Neural progenitor cell (in vitro differentiated cells): ENCODE measurements around the gene PVALEF. TPM values are rescaled to one million over a fixed set of nuclear protein-coding genes. Genes with fewer than 3 reads are reported as not detected.
A peak's percentile ranks its signal among the peaks of the same experiment; 100 is the strongest.

Experiments used
- DNase-seq: peaks from one replicate; pipeline ENCODE4 v3.0.0-alpha.2; 2016; ENCODE audit warnings: low spot score
- H2AFZ ChIP-seq: fragments of 200-600 bp; sonication (generic); replicated peaks from 2 replicates; pipeline ENCODE4 v1.6.1; 2016; ENCODE audit warnings: antibody characterized with exemption
- H3F3A ChIP-seq: fragments of 200-600 bp; sonication (generic); 2 replicates; pipeline ENCODE4 v1.6.1; 2016; ENCODE audit warnings: antibody characterized with exemption, low read depth
- H3K27ac ChIP-seq: fragments of 200-600 bp; sonication (generic); 2 replicates; pipeline ENCODE4 v1.5.1; 2016; ENCODE audit warnings: mild to moderate bottlenecking
- H3K27me3 ChIP-seq: fragments of 200-600 bp; sonication (generic); 2 replicates; pipeline ENCODE4 v1.6.1; 2016; ENCODE audit warnings: mild to moderate bottlenecking, moderate library complexity
- H3K36me3 ChIP-seq: fragments of 200-600 bp; sonication (generic); 2 replicates; pipeline ENCODE4 v1.5.1; 2016
- H3K4me1 ChIP-seq: fragments of 200-600 bp; sonication (generic); 2 replicates; pipeline ENCODE4 v1.6.1; 2016; ENCODE audit warnings: mixed run types
- H3K4me2 ChIP-seq: fragments of 200-600 bp; sonication (generic); 2 replicates; pipeline ENCODE4 v1.6.1; 2016
- H3K4me3 ChIP-seq: fragments of 200-600 bp; sonication (generic); 2 replicates; pipeline ENCODE4 v1.5.1; 2016
- H3K79me2 ChIP-seq: fragments of 200-600 bp; sonication (generic); 2 replicates; pipeline ENCODE4 v1.6.1; 2016; ENCODE audit warnings: low read depth
- H3K9ac ChIP-seq: fragments of 200-600 bp; sonication (generic); 2 replicates; pipeline ENCODE4 v1.6.1; 2016
- H3K9me3 ChIP-seq: fragments of 200-600 bp; sonication (generic); 2 replicates; pipeline ENCODE4 v1.5.1; 2016; ENCODE audit warnings: low read depth
- H4K20me1 ChIP-seq: fragments of 200-600 bp; sonication (generic); 2 replicates; pipeline ENCODE4 v1.6.1; 2016; ENCODE audit warnings: low read depth
- H3K27ac Mint-ChIP-seq: 3 replicates; pipeline ENCODE4 v1.8.0; 2021; ENCODE audit warnings: mixed read lengths
- H3K27me3 Mint-ChIP-seq: 2 replicates; pipeline ENCODE4 v1.8.0; 2022; ENCODE audit warnings: low read depth, mild to moderate bottlenecking, inconsistent platforms, moderate library complexity, mixed read lengths; ENCODE audit not compliant: insufficient read depth
- H3K36me3 Mint-ChIP-seq: 3 replicates; pipeline ENCODE4 v1.8.0; 2021; ENCODE audit warnings: mixed read lengths
- H3K4me1 Mint-ChIP-seq: 3 replicates; pipeline ENCODE4 v1.8.0; 2021; ENCODE audit warnings: mixed read lengths
- H3K4me3 Mint-ChIP-seq: 3 replicates; pipeline ENCODE4 v1.8.0; 2021; ENCODE audit warnings: mild to moderate bottlenecking, moderate library complexity, mixed read lengths
- H3K9me3 Mint-ChIP-seq: 3 replicates; pipeline ENCODE4 v1.8.0; 2020; ENCODE audit warnings: mixed read lengths
- CTCF ChIP-seq: fragments of 200-600 bp; sonication (generic); IDR thresholded peaks from 2 replicates; pipeline ENCODE4 v1.5.1; 2017; ENCODE audit warnings: antibody characterized with exemption, mild to moderate bottlenecking
- EZH2 ChIP-seq: fragments of 200-600 bp; sonication (generic); IDR thresholded peaks from 2 replicates; pipeline ENCODE4 v1.6.1; 2017; ENCODE audit warnings: antibody characterized with exemption, mild to moderate bottlenecking, moderate library complexity
- EZH2phosphoT487 ChIP-seq: fragments of 200-600 bp; sonication (generic); IDR thresholded peaks from 2 replicates; pipeline ENCODE4 v1.6.1; 2017; ENCODE audit warnings: antibody characterized with exemption
- total RNA-seq: library from RNA; depleted of rRNA; stranded (reverse); fragments of >200 nt; gene quantifications from 2 replicates; pipeline ENCODE4 v1.2.3, GENCODE V29; 2015; ENCODE audit warnings: low replicate concordance

The PVALEF gene
- total RNA-seq, 1 donor from 2014 or later: not detected

- no peak overlapping the region for H3K4me3 ChIP-seq
- no peak for DNase-seq
- no peaks in the 10 kb centered on the region for H3K9me3 Mint-ChIP-seq
- peaks cover 3% of the 10 kb centered on the region for H3K4me1 Mint-ChIP-seq
- no peaks in the 10 kb centered on the region for H3K27me3 ChIP-seq
- peaks cover 10% of the 10 kb centered on the region for H4K20me1 ChIP-seq
- TF ChIP-seq CTCF: no peak
- no peak overlapping the region for H3K4me3 Mint-ChIP-seq
- H3K9ac ChIP-seq: no peak overlapping the region
- peaks cover 10% of the 10 kb centered on the region for H3K79me2 ChIP-seq
- peaks cover 5% of the 10 kb centered on the region for H3K36me3 Mint-ChIP-seq
- no peak overlapping the region for H3K27ac ChIP-seq
- no peak overlapping the region for H2AFZ ChIP-seq
- H3K27me3 Mint-ChIP-seq: peaks cover 4% of the 10 kb centered on the region
- no peaks in the 10 kb centered on the region for H3K36me3 ChIP-seq
- peak overlapping the region; percentile 42 for H3K27ac Mint-ChIP-seq
- no peaks in the 10 kb centered on the region for H3K9me3 ChIP-seq
- H3K4me2 ChIP-seq: no peak overlapping the region
- H3K4me1 ChIP-seq: no peaks in the 10 kb centered on the region
- H3F3A ChIP-seq: peaks cover 5% of the 10 kb centered on the region
Observed at GRCh38 chr17:81210868-81211267, 45.6 kb downstream of the PVALEF start.

- Histone ChIP-seq H3K4me3 (no peak overlapping the region), H3K79me2 (peaks cover 10% of the 10 kb centered on the region), H3K4me2 (no peak overlapping the region), H3K27ac (no peak overlapping the region), H3K4me1 (no peaks in the 10 kb centered on the region), H4K20me1 (peaks cover 14% of the 10 kb centered on the region), H3K9ac (no peak overlapping the region), H3K9me3 (no peaks in the 10 kb centered on the region), H2AFZ (no peak overlapping the region), H3K36me3 (no peaks in the 10 kb centered on the region), H3K27me3 (no peaks in the 10 kb centered on the region), H3F3A (peaks cover 5% of the 10 kb centered on the region)
- DNase-seq: no peak
- no peaks in the 10 kb centered on the region for H3K9me3 Mint-ChIP-seq
- H3K4me1 Mint-ChIP-seq: peaks cover 3% of the 10 kb centered on the region
- no peak overlapping the region for H3K4me3 Mint-ChIP-seq
- peaks cover 4% of the 10 kb centered on the region for H3K27me3 Mint-ChIP-seq
- TF ChIP-seq EZH2phosphoT487 (no peak), EZH2 (no peak), CTCF (no peak)
- H3K36me3 Mint-ChIP-seq: peaks cover 12% of the 10 kb centered on the region
- H3K27ac Mint-ChIP-seq: no peak overlapping the region
Observed at GRCh38 chr17:81212365-81212764, 47.1 kb downstream of the PVALEF start.

DNA sequence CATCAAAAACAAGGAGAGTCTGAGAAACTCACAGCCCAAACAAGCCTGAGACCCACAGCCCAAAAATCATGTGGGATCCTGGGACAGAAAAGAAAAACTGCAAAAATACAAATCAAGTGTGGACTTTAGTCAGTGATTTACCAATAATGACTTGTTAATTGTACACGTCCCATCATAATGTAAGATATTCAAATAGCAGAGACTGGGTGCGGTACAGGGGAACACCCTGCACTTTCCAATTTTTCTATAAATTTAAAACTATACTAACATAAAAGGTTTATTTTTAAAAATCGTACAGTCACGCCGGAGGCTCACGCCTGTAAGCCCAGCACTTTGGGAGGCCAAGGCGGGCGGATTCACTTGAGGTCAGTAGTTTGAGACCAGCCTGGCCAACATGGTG lies 48.7 kb downstream of the PVALEF start:
- TF ChIP-seq EZH2 (no peak), CTCF (no peak), EZH2phosphoT487 (no peak)
- Mint-ChIP-seq H3K27ac (no peak overlapping the region), H3K9me3 (no peaks in the 10 kb centered on the region), H3K4me1 (peaks cover 3% of the 10 kb centered on the region), H3K27me3 (peaks cover 4% of the 10 kb centered on the region), H3K36me3 (peaks cover 16% of the 10 kb centered on the region), H3K4me3 (no peak overlapping the region)
- Histone ChIP-seq H3K9me3 (no peaks in the 10 kb centered on the region), H3K79me2 (peaks cover 10% of the 10 kb centered on the region), H3K27ac (no peak overlapping the region), H3K9ac (no peak overlapping the region), H3K27me3 (no peaks in the 10 kb centered on the region), H3K4me3 (no peak overlapping the region), H3K36me3 (no peaks in the 10 kb centered on the region), H3K4me1 (no peaks in the 10 kb centered on the region), H3K4me2 (no peak overlapping the region), H3F3A (peaks cover 5% of the 10 kb centered on the region), H4K20me1 (peaks cover 14% of the 10 kb centered on the region), H2AFZ (no peak overlapping the region)
- DNase-seq: no peak

- H2AFZ ChIP-seq: no peak overlapping the region
- peaks cover 34% of the 10 kb centered on the region for H4K20me1 ChIP-seq
- peaks cover 6% of the 10 kb centered on the region for H3F3A ChIP-seq
- H3K4me2 ChIP-seq: no peak overlapping the region
- no peaks in the 10 kb centered on the region for H3K9me3 ChIP-seq
- TF ChIP-seq CTCF (no peak), EZH2 (no peak), EZH2phosphoT487 (no peak)
- H3K27ac ChIP-seq: no peak overlapping the region
- Mint-ChIP-seq H3K4me1 (peaks cover 10% of the 10 kb centered on the region), H3K27ac (no peak overlapping the region), H3K36me3 (peaks cover 13% of the 10 kb centered on the region), H3K27me3 (peaks cover 4% of the 10 kb centered on the region), H3K4me3 (no peak overlapping the region), H3K9me3 (no peaks in the 10 kb centered on the region)
- peaks cover 12% of the 10 kb centered on the region for H3K4me1 ChIP-seq
- DNase-seq: no peak
- no peaks in the 10 kb centered on the region for H3K27me3 ChIP-seq
- H3K9ac ChIP-seq: no peak overlapping the region
- no peak overlapping the region for H3K4me3 ChIP-seq
- peaks cover 26% of the 10 kb centered on the region for H3K79me2 ChIP-seq
- no peaks in the 10 kb centered on the region for H3K36me3 ChIP-seq
Observed at GRCh38 chr17:81217491-81217890, 52.2 kb downstream of the PVALEF start.
